ENCODE results near the gene PTN.

Gene PTN

GRCh38 chr7:137297551-137298463 is 45.7 kb downstream of the PTN start:
- TF ChIP-seq CTCF (IDR thresholded peaks at IDR 0.05; ENCODE audit: borderline replicate concordance, extremely low read depth, low read length, poor library complexity, severe bottlenecking): no peak
- no peak for TF ChIP-seq EZH2 (IDR thresholded peaks at IDR 0.05; ENCODE audit: borderline replicate concordance, low read depth, low read length, severe bottlenecking)
- H4K20me1 ChIP-seq (ENCODE audit: insufficient read depth, low read length): no peaks in the 10 kb centered on the region
- no peak overlapping the region for H3K4me2 ChIP-seq (ENCODE audit: insufficient read depth, low read length)
- no peaks in the 10 kb centered on the region for H3K36me3 ChIP-seq (ENCODE audit: insufficient read depth, low read length)
- no peak for DNase-seq
- H3K27ac ChIP-seq (ENCODE audit: low read length): no peak overlapping the region
- H3K4me1 ChIP-seq (ENCODE audit: insufficient read depth, low read length): no peaks in the 10 kb centered on the region
- no peaks in the 10 kb centered on the region for H3K79me2 ChIP-seq (ENCODE audit: insufficient read depth, low read length)
- no peak overlapping the region for H2AFZ ChIP-seq (ENCODE audit: low read depth, low read length)
- H3K27me3 ChIP-seq (ENCODE audit: insufficient read depth, low read length, poor library complexity): no peaks in the 10 kb centered on the region
- H3K4me3 ChIP-seq (ENCODE audit: low read depth in 1 of 2, low read length in 2 of 2): no peak overlapping the region
- no peak for ATAC-seq (ENCODE audit: insufficient read depth, low read depth)
- H3K9ac ChIP-seq (ENCODE audit: low read depth, low read length): no peak overlapping the region
- H3K9me3 ChIP-seq (ENCODE audit: insufficient read depth, low read length, severe bottlenecking): no peaks in the 10 kb centered on the region

- Histone ChIP-seq H3K27ac (ENCODE audit: low read length) (no peak overlapping the region), H3K36me3 (ENCODE audit: insufficient read depth, low read length) (no peaks in the 10 kb centered on the region), H3K79me2 (ENCODE audit: insufficient read depth, low read length) (no peaks in the 10 kb centered on the region), H3K4me1 (ENCODE audit: insufficient read depth, low read length) (no peaks in the 10 kb centered on the region), H3K27me3 (ENCODE audit: insufficient read depth, low read length, poor library complexity) (no peaks in the 10 kb centered on the region), H2AFZ (ENCODE audit: low read depth, low read length) (no peak overlapping the region), H3K9ac (ENCODE audit: low read depth, low read length) (no peak overlapping the region), H3K9me3 (ENCODE audit: insufficient read depth, low read length, severe bottlenecking) (no peaks in the 10 kb centered on the region), H4K20me1 (ENCODE audit: insufficient read depth, low read length) (no peaks in the 10 kb centered on the region), H3K4me3 (ENCODE audit: low read depth in 1 of 2, low read length in 2 of 2) (no peak overlapping the region), H3K4me2 (ENCODE audit: insufficient read depth, low read length) (no peak overlapping the region)
- DNase-seq (no peak), ATAC-seq (ENCODE audit: insufficient read depth, low read depth) (no peak)
- TF ChIP-seq CTCF (IDR thresholded peaks at IDR 0.05; ENCODE audit: borderline replicate concordance, extremely low read depth, low read length, poor library complexity, severe bottlenecking) (no peak), EZH2 (IDR thresholded peaks at IDR 0.05; ENCODE audit: borderline replicate concordance, low read depth, low read length, severe bottlenecking) (no peak)
Measured at GRCh38 chr7:137296576-137296975, 47.0 kb downstream of the PTN start.

- ATAC-seq (ENCODE audit: insufficient read depth, low read depth) (no peak), DNase-seq (no peak)
- Histone ChIP-seq H3K27me3 (ENCODE audit: insufficient read depth, low read length, poor library complexity) (no peaks in the 10 kb centered on the region), H3K36me3 (ENCODE audit: insufficient read depth, low read length) (no peaks in the 10 kb centered on the region), H3K27ac (ENCODE audit: low read length) (no peak overlapping the region), H4K20me1 (ENCODE audit: insufficient read depth, low read length) (no peaks in the 10 kb centered on the region), H3K9ac (ENCODE audit: low read depth, low read length) (no peak overlapping the region), H2AFZ (ENCODE audit: low read depth, low read length) (no peak overlapping the region), H3K4me1 (ENCODE audit: insufficient read depth, low read length) (no peaks in the 10 kb centered on the region), H3K9me3 (ENCODE audit: insufficient read depth, low read length, severe bottlenecking) (no peaks in the 10 kb centered on the region), H3K79me2 (ENCODE audit: insufficient read depth, low read length) (no peaks in the 10 kb centered on the region), H3K4me3 (ENCODE audit: low read depth in 1 of 2, low read length in 2 of 2) (no peak overlapping the region), H3K4me2 (ENCODE audit: insufficient read depth, low read length) (no peak overlapping the region)
- TF ChIP-seq EZH2 (IDR thresholded peaks at IDR 0.05; ENCODE audit: borderline replicate concordance, low read depth, low read length, severe bottlenecking) (no peak), CTCF (IDR thresholded peaks at IDR 0.05; ENCODE audit: borderline replicate concordance, extremely low read depth, low read length, poor library complexity, severe bottlenecking) (no peak)
Measured at GRCh38 chr7:137295739-137296324, 47.7 kb downstream of the PTN start.

Data from DND-41 (cell line).